Measurements from ENCODE around the gene TMEM164.

Gene TMEM164

DNA sequence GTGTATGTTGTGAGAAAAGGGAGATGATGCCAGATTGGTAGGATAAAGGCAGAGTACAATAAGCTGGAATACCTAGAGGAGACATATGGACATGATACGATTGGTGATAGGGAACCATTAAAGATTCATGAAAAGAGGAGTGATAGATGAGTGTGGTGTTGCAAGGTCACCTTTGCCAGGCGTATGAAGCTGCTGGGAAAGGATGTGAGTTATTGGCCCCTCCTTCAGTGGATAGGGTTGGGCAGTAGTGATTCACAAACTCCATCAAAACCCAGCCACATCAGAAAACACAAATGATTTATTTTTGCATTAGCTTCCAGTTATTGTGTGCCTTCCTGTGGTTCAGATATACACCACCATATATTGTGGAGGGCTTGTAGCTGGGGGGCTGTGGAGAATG, 34.3 kb downstream of the TMEM164 start:
- no peak for DNase-seq (ENCODE audit: low read depth)

DNA sequence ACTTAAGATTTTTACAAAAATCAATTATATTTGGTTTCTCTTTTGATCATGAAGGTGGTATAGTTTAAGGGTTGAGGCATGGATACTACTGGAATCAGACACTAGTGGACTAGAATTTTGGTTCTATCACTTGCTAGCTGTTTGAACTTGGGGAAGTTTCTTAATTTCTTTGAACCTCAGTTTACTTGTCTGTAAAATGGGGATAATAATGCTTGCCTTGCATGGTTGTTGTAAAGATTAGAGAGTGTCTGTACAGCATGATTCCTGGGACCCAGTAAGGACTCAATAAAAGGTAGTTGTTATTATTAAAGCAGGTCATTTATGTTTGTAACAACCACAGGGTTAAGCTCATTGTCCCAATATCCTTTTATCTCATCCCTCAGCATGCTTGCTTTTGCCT, 36.0 kb downstream of the TMEM164 start:
- DNase-seq (ENCODE audit: low read depth): no peak

DNA sequence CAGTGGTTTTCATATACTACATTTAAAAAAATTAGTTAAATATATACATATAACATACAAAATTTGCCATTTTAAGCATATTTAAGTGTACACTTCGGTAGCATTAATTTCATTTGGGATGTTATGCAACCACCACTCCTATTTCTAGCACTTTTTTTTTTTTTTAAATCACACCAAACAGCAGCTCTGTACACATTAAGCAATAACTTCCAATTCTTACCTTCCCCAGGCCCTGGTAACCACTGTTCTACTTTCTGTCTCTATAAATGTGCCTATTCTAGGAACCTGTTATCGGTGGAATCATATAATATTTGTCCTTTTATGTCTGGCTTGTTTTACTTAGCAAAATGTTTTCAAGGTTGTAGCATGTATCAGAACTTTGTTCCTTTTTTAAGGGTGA, 39.1 kb downstream of the TMEM164 start:
- DNase-seq (ENCODE audit: low read depth): no peak

DNA sequence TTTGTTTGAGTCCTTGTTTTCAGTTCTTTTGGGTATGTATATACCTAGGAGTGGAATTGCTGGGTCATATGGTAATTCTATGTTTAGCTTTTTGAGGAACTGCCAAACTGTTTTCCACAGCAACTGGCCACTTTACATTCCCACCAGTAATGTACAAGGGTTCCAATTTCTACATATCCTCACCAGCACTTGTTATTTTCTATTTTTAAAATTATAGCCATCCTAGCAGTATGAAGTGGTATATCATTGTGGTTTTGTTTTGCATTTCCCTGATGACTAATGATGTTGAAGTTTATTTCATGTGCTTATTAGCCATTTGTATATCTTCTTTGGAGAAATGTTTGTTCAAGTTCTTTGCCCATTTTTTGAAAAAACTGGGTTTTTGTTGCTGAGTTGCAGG, 39.6 kb downstream of the TMEM164 start:
- peak; percentile 17 for DNase-seq (ENCODE audit: low read depth)

DNA sequence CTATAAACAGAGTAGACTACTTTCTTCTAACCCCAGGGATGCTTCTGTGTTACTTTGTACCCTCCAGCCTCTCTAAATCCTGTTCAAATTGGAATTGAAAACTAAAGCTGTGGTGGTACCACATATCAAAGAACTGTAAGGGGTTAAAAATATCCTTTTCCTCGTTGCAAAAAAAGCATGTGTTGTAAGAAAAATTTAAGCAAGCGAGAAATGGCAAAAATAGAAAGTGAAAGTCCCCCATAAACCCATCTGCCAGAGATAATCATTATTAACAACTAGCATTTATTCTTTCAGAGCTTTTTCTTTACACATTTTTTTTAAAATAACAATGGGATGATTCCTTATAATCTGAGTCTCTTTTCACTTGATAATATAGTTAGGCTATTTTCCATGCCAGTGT, 40.6 kb downstream of the TMEM164 start:
- DNase-seq (ENCODE audit: low read depth): no peak

DNA sequence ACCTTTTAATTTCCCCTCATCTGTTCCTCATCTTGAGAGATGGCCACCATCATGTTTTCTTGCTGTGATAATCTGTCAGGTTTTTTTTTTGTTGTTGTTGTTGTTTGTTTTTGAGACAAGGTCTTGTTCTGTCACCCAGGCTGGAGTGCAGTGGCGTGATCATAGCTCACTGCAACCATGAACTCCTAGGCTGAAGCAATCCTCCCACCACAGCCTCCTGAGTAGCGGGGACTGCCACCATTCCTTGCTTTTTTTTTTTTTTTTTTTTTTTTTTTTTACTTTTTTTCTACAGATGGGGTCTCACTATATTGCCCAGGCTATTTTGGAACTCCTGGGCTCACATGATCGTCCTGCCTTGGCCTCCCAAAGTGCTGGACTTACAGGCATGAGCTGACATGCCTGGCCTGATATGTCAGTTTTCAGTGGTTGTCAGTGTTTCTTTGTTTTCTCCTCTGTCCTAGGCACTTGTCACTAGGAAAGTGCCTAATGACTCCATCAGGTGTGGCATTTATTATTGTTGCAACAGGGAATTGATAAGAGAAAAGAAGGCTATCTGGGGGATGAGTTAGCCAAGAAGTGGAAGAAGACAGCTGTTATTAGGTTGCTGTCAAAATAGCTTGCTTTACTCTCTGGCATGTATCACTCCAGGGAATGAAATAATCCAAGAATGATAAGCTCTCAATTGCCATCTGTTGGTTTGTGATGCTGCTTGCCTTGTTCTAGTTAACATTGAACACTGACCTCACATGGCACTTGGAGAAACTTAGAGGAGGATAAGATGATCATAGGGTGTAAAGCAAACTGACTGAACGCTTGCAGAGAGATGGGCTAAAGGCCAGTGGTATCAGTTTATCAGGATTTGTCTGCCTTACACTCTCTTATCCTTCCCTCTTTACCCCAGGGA, 41.7 kb downstream of the TMEM164 start:
- DNase-seq (ENCODE audit: low read depth): no peak

DNA sequence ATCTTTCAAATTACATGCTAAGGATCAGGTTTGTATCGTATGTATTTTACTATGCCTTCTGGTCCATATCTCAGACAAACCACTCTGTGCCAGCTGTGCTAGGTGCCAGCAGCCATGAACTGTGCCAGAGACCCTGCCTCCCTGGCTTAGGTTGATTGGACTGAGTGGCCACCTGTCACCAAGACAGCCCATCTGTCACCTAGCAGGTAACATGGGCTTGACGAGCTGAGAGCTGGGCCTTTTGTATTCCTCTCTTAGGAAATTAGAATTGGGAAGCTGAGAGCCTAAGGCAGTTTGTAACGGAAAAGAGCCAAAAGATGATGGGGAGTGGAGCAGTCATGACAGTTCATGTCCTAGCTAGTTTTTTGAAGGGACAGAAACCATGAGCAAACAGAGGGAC, 42.5 kb downstream of the TMEM164 start:
- no peak for DNase-seq (ENCODE audit: low read depth)

DNA sequence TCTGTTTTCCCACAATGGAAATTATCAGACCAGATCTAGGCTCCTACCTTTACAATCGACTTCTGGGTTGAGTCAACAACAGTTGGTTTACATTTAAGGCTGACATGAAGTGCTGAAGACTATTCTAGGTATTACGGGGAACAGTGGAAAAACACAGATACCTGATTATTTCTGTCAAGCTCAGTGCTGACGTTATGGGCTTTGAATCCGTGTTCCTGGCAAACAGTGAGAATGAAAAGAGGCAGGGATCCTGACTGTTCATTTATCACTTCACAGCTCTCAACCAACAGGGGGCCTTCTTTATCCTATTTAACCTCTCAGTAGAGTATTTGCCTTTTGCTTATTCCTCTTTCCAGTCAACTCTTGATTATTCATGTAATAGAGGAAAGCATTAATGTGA, 43.1 kb downstream of the TMEM164 start:
- no peak for DNase-seq (ENCODE audit: low read depth)

DNA sequence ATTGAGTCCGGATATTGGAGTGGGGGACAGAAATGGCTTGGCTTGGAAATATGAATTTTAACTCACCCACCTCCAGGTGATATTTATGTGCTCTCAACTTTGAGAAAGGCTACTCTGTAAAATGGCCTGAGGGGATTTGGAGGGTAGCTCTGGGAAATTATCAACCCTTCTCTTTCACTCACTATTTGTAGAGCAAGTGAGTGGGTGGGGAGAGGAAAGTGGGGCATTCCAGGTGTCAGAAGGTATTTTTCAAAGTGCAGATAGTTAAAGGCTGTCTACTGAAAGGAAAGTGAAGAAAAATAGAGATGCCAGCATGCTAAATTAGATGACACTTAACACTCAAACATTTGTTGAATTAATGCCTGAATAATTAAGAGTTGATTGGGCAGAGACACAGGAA, 44.1 kb downstream of the TMEM164 start:
- DNase-seq (ENCODE audit: low read depth): no peak

DNA sequence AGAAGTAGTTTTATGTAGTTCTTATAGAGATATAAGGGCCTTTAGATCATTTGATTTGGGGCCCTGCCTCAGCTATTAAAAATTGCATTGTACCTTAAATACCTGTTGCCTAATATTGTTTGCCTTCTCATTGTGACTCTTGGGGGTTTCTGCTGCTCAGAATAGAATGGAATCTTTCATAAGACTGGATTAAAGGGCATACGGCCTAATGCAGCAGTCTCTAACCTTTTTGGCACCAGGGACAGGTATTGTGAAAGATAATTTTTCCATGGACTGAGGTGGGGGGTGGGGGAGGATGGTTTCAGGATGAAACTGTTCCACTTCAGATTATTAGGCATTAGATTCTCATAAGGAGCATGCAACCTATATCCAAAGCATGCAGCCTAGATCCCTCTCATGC, 46.2 kb downstream of the TMEM164 start:
- DNase-seq (ENCODE audit: low read depth): peak; percentile 24

DNA sequence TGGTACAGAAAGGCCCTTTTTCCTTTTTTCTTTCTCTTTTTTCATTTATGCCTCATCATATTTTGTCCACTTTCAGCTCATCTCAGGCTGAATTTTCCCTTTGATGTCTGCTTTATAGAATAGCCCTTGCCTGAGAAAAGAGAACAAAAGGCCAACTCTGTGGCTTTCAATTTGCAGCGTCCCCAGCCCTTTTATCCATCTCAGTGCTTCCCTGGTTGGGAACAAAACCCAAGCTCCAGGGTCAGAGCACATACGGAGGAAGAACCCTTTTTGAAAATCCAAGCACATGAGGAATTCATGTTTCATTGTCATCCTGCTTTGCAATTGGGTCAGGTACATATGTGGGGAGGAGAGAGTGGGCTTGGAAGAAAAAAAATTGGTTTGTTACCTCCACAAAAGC, 47.5 kb downstream of the TMEM164 start:
- no peak for DNase-seq (ENCODE audit: low read depth)

DNA sequence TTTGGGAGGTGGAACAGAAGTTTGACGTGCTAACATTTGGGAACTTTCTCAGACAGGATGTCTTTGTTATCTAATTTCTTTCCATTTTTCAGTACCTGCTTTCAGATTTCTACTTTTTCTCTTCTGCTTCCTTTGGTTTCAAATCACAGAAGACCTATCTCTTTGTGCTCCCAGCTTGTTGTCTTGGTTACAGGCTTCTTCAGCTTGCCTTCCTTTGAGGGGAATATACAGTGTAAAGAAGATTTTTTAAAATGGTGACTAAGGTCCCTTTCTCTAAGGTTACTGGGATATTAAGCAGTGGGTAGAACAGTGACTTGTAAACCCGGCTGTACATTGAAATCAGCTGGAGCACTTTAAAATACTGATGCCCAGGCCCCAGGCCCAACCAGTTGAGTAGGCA, 48.0 kb downstream of the TMEM164 start:
- DNase-seq (ENCODE audit: low read depth): no peak

DNA sequence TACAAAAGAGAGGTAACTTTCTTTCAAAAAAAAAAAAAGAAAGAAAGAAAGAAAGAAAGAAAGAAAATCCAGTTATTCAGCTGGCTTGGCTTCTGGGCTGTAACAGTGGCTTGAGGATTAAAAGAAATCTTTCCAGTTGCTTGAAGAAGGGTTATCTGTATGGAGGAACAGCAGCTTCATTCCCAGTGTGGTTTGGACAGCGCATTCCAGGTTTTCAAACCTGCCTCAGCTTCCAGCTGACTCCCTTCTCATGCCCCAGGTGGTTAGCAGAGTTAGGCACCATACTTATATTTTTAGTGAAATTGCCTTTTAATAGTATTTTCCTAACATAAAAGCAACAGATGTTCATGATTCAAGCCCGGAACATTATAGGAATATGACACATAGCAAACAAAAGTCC, 48.6 kb downstream of the TMEM164 start:
- no peak for DNase-seq (ENCODE audit: low read depth)

DNA sequence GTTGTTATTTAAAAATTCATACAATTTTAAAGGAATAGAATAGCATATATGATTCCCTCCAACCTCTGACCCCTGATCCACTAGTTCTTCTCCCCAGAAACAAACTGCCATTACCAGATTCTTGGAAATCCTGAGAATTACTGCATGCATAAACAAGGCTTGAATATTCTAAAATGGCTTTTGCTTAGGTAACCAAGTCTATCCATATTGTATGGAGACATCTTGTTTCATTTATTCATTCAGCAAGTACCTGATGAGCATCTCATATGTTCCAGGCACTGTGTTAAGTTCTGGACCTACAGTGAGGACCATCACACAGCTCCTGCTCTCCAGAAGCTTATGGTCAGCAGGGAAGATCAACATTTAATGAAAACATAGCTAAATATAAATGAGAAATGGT, 49.4 kb downstream of the TMEM164 start:
- no peak for DNase-seq (ENCODE audit: low read depth)

DNA sequence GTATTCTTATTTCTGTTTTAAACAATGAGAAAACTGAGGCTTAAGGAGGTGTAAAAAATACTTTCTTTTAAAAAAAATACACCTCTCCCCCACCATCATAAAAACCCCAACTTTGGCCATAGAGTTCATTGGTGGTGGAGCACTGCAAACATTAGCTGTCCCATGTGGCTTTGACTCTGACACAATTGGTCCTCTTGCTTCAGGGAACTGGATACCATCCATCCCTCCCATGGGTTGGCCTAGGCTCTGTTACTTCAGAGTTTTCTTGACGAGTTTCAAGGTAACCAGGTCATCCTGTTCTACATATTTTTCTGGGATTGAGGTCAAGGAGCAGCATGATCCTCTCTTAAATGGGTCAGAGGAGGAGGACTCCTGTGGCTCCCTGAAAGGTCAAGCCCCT, 50.5 kb downstream of the TMEM164 start:
- DNase-seq (ENCODE audit: low read depth): no peak

DNA sequence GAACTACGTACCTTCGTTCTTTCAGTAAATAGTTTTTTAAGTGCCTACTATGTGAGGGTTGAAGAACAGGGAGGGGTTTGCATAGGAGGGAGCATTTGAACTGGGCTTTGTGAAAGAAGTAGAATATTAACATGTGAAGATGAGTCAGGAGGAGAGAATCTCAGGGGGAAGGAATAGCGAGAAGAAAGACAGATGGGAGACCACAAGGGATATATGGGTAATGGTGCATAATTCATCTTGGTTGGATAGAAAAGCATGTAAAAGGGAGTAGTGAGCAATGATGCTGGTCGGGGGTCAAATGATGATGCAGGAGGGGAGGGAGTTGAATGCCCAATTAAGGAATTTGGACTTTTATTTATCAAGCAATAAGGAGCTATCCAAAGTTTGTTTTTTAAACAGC, 52.7 kb downstream of the TMEM164 start:
- DNase-seq (ENCODE audit: low read depth): no peak

DNA sequence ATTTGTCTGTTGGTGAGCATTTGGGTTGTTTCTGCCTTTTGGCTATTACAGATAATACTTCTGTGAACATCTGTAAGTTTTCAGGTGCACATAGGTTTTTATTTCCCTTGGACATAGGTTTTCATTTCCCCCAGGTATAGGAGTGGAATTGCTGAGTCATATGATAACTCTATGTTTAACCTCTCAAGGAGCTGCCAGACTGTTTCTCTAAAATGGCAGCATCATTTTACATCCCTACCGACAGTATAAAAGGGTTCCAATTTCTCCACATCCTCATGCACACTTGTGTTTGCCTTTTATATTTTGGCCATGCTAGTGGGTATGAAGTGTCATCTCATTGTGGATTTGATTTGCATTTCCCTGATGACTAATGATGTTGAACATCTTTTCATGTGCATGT, 53.5 kb downstream of the TMEM164 start:
- no peak for DNase-seq (ENCODE audit: low read depth)

DNA sequence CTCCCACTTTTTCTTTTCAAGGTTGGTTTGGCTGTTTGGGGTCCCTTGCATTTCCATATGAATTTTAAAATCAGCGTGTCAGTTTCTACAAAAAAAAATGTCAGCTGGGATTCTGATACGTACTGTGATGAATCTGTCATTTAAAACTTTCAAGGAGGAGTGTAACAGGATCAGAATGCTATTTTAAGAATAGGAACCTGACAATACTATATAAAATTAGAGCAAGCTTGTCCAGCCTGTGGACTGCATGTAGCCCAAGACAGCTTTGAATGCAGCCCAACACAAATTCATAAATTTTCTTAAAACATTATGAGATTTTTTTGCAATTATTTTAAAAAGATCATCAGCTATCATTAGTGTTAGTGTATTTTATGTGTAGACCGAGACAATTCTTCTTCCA, 56.5 kb downstream of the TMEM164 start:
- DNase-seq (ENCODE audit: low read depth): no peak

DNA sequence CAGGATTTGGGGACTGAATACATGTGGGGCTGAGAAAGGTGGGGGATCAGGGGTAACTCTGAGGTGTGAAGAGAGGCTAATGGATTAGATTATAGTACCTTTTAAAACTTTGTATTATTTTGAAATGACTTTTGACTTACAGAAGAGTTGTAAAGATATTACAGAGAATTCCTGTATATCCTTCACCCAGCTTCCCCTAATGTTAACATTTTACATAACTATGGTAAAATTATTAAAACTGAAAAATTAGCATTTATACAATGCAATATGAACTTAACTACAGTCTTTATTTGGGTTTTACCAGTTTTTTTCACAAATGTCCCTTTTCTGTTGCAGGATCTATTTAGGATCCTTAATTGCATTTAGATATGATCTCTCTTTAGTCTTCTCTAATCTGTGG, 57.4 kb downstream of the TMEM164 start:
- DNase-seq (ENCODE audit: low read depth): no peak

DNA sequence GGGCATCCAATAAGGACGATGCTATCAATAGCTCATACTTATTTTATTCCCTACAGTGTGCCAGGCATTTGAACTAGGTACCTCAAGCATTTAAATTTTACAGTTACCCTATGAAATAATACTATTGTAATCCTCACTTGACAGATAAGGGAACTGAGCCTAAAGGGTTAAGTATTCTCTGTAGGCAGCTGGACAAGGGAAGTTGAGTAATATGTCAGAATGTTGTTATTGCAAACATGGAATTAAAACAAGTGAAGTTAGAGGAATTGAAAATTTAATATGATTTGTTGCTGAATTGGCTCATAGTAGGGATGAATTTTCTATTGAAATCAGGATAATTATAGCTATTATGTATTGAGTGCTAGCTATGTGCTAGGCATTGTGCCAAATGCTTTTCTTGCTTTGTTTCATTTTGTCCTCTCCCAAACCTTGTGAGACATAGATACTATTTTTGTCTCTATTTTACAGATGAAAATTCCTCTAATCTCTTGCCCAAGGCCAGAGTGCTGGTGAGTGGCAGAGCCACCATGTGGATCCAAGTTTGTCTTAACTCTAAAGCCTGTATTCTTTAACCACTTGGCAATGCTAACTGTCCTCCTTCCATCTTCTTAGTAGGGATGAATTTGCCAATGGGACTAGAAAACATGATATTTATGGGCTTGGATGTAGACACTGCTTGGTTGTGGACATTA, 58.1 kb downstream of the TMEM164 start:
- DNase-seq (ENCODE audit: low read depth): peak; percentile 9

DNA sequence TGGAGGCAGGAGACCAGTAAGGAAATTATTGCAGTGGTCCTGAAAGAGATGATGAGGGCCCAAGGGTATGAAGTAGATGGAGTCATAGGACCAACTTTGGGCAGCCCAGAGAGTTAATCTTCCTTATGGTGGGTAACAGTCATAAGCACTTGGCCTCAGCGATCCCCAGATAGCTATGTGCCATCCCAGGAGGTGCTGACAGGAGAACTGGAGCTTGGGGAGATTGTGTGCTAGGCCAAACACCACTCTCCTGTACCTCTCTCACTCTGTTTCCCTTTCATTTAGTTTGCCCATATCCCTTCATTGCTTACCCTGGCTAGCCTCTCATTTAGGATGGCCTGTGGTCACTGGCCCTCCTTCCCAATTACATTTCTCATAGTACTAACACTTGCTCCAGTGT, 60.0 kb downstream of the TMEM164 start:
- no peak for DNase-seq (ENCODE audit: low read depth)

DNA sequence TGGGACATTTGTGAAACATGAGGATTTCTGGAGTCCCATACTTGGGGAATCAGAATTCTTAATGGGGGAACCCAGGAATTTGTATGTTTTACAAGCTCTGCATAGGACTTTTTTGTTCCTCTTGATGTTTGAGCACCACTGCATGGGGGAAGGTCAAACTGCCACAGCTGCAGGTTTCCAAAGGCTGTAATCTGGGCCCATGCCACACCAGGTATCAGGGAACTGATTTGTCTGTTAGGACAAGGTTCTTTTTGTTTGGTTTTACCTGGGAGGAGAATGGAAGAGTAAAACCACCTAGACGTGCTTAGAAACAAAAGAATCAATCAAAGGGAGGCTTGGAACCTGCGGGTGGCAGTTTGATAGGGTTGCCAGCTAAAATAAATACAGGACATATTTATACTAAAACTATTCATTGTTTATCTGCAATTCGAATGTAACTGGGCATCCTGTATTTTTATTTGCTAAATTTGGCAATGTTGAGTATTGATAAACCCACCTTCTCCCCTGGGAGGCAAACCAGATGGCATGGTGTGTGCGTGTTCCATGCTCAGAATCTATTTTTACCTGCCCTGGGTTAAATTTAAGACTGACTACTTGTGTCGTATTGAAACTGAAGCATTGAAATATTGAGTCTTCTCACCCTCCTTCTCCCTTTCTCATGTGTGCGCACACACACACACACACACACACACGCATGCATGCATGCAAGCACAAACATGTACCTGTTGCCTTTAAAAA, 63.7 kb downstream of the TMEM164 start:
- DNase-seq (ENCODE audit: low read depth): no peak

DNA sequence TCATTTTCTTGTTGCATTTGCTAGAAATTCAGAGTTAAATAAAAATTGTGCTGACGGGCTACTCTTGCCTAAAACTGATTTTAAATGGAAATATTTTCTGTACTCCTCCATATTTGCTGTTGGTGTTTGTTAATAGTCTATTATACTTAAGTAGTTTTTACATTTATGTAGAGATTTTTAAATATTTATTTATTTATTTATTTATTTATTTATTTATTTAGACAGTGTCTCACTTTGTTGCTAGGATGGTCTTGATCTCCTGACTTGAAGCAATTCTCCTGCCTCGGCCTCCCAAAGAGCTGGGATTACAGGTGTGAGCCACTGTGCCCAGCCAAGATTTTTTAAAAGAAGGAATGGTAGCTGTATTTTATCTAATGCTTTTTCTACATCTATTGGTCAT, 68.1 kb downstream of the TMEM164 start:
- DNase-seq (ENCODE audit: low read depth): no peak
